Measurements from ENCODE around the gene NUB1.

Gene NUB1

GRCh38 chr7:151346470-151346769, 4.8 kb downstream of the NUB1 start:
- DNase-seq (ENCODE audit: low read depth): no peak

GRCh38 chr7:151347200-151347599, 5.6 kb downstream of the NUB1 start:
- DNase-seq (ENCODE audit: low read depth): no peak

DNA sequence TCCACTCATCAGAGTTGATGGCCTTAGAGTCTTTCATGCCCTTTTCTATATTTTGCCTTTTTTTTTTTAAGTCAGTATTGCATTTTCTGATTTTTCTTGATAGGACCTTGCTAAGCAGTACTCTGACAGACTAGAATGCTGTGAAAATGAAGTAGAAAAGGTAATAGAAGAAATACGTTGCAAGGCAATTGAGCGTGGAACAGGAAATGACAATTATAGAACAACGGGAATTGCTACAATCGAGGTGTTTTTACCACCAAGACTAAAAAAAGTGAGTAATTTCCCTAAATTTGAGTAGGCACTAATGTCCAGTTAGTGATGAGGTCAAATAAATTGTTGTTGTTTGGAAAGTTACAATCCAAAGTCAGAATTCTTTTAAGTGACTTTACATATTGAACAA, 7.4 kb downstream of the NUB1 start:
- no peak for DNase-seq (ENCODE audit: low read depth)

DNA sequence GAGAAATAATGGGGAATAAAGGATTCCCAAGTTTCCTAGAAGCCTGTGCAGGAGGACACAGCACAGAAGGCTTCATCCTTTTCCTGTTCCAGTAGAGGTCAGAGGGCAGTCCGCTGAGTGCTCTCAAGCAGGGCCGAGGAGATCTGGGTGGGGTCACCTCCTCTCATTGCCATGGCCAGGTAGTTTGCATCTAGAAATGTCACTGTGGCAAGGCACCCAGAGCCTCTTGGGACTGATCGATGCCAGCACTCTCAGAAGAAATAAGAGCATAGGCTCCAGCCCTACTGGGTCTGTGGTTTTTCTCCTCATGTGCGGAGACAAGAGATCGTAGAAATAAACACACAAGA, 7.9 kb downstream of the NUB1 start:
- DNase-seq (ENCODE audit: low read depth): no peak

- peak; percentile 50 for DNase-seq (ENCODE audit: low read depth)
Measured at GRCh38 chr7:151351027-151351426, 9.4 kb downstream of the NUB1 start.

GRCh38 chr7:151351967-151352366, 10.4 kb downstream of the NUB1 start:
- peak; percentile 15 for DNase-seq (ENCODE audit: low read depth)

DNA sequence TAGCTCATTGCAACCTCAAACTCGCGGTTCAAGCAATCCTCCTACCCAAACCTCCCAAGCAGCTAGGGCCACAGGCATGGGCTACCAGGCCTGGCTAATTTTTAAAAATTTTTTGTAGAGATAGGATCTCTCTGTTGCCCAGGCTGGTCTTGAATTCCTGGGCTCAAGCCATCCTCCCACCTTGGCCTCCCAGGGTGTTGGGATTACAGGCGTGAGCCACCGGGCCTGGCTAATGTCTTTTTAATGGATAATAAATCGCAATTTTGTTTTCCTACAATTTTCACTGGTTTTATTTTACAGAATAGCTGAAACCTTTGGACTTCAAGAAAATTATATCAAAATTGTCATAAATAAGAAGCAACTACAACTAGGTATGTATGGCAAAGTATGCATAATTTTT, 10.9 kb downstream of the NUB1 start:
- no peak for DNase-seq (ENCODE audit: low read depth)

DNA sequence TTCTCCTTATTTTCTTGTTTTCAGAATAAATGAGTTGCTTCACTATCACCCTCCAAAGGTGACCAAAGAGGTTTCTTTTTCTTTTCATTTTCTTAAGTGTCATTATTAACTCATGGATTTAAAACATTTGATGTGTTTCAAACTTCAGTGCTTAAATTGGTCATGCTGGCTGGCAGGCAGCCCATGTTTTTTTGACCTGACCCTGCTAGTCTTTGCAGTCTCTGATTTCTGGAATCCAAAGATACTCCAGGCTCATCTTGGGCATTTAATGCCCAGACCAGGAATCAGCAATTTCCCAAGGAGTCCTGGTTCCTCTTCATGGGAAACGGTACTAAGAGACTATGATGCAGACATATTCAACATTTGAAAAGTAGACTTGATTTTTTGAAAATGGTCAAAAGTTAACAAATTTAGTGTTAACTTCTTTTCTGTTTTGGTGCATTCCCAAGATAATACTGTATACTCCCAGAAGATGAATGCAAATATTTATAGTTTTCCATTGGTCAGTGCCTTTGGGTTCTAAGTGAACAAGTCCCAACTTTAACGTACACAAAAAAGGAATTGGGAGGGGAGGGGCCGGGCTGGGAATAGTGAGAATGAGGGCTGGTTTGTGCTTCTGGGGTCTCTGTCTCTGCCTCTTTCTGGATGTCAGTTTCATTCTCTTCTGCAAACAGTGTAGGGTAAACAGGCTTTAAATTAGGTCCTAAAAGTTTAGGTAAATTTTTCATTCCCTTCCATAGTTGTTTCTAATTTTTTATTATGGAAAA, 19.8 kb downstream of the NUB1 start:
- no peak for DNase-seq (ENCODE audit: low read depth)

DNA sequence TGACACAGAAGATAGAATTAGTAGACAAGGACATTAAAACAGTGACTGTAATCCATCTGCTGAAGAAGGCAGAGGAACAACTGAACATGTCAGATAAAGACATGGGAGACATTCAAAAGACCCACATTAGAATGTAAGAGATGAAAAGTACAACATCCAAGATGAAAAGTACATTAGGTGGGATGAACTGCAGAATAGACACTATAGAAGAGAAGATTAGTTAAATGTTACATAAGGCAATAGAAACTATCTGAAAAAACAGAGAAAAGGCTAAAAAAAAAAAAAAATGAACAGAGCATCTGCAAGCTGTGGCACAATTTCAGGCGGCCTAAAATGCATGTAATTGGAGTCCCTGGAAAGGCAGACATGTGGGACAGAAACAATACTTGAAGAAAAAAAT, 21.6 kb downstream of the NUB1 start:
- no peak for DNase-seq (ENCODE audit: low read depth)

GRCh38 chr7:151366166-151366879, 24.7 kb downstream of the NUB1 start:
- DNase-seq (ENCODE audit: low read depth): no peak

DNA sequence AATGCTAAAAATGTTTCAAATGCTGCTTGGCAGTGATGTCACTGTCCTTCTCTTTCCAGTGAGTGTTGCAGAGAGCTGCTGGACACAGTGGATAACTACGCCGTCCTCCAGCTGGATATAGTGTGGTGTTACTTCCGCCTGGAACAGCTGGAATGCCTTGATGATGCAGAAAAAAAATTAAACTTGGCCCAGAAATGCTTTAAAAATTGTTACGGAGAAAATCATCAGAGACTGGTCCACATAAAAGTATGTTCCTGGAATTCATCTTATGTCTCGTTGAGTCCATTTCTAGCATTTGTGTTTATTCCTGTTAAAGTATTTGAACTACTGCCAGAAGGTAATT, 25.2 kb downstream of the NUB1 start:
- no peak for DNase-seq (ENCODE audit: low read depth)

DNA sequence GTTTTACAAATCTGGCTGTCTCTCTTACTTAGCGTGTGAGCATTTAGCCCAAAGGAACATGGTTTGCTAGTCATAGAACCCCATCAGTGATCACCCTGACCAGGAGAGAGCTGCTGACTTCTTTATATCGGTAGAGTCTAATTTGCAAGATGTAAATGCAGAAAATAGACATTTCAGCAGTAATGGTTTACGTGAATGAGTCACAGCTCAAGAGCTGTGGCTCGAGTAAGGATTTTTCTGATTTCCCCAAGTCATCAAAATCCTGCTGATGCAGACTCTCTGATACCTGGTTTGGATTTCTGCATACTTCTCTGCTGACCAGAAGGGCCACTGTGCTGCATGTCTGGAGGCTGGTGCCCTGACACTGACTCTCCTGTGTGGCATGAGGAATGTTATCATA, 25.7 kb downstream of the NUB1 start:
- DNase-seq (ENCODE audit: low read depth): no peak

DNA sequence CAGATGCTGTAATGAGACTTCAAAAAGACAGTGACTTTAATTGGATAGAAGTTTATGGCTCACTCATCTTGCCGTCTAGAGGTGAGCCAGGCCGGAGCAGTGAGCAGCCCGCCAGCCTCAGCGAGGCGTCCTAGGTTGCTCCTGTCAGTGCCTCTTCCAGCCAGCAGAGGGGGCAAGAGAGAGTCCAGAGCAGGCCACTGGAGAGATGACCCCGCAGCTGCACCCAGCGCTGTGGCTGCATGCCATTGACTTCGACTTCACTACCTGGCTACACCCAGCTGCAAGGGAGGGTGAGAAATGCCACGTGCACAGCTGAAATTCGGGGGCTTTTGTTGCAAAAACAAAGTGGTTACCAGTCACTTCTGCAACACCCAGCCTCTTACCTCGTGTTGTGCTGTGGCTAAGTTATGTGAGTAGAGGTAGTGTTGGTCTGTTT, 26.5 kb downstream of the NUB1 start:
- DNase-seq (ENCODE audit: low read depth): peak; percentile 67

- DNase-seq (ENCODE audit: low read depth): no peak
Measured at GRCh38 chr7:151371266-151371665, 29.7 kb downstream of the NUB1 start.

DNA sequence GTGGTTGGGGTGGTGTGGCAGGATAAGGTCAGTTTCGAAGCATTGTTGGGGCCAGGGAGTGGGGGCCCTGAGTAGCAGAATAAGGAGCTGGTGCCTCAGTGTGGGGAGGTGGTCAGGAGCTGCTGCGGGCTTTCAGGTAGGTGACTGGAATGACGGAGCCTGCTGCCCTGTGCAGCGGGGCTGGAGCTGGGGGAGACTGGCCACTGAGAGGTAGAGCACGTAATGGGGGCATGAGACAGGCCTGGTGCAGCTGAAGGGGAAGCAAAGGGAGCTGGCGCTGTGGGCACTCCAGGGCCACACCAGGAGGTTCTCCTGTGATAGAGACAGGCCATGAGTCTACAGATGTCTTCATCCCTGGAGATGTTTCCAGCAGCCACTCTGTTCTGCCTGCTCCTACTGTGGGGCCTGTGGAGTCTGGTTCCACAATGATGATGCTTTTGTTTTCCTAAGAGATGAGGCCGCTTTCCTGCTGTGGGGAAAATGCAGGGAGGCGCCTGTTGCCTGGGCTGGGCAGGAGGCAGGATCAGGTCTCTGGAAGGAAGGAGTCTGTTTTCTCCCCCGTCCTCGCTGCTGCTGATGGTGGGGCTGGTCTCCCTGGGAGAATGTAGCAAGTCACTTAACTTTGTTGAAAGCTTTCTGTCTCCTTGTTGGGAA, 31.1 kb downstream of the NUB1 start:
- DNase-seq (ENCODE audit: low read depth): no peak

- no peak for DNase-seq (ENCODE audit: low read depth)
Measured at GRCh38 chr7:151373599-151373998, 32.0 kb downstream of the NUB1 start.

DNA sequence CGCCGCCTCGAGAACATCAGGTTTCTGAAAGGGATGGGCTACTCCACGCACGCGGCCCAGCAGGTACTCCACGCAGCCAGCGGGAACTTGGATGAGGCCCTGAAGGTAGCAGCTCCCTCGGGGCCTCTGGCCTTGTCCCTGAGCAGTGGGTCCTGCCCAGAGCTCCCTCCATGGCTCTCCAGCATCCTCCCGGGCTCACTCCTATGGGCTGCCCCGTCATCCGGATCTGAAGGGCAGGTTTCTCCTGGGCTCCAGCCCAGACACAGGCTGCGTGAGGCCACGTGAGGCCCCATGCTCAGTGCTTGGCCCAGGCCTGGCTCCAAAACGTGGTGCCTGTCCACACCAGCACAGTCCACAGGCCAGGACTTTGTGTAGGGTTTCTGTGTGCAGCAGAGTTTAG, 32.5 kb downstream of the NUB1 start:
- no peak for DNase-seq (ENCODE audit: low read depth)

DNA sequence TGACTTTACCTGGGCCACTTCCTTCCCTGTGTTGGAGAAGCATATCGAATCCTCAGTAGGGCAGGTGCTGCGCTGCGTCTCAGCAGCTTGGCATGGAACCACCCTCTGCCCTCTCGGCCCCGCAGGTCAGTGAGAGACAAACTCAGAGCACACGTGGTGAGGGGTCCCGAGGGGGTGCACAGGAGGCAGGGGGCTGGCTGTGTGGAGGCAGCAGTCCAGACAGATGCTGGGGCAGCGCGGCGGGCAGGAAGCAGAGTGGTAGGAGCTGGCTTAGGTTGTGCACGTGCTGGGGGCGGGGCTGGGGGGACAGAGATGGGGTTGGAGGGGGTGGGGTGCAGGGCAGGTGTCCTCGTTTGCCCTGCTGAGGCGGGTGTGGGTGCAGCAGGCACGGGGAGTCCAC, 33.1 kb downstream of the NUB1 start:
- DNase-seq (ENCODE audit: low read depth): no peak

DNA sequence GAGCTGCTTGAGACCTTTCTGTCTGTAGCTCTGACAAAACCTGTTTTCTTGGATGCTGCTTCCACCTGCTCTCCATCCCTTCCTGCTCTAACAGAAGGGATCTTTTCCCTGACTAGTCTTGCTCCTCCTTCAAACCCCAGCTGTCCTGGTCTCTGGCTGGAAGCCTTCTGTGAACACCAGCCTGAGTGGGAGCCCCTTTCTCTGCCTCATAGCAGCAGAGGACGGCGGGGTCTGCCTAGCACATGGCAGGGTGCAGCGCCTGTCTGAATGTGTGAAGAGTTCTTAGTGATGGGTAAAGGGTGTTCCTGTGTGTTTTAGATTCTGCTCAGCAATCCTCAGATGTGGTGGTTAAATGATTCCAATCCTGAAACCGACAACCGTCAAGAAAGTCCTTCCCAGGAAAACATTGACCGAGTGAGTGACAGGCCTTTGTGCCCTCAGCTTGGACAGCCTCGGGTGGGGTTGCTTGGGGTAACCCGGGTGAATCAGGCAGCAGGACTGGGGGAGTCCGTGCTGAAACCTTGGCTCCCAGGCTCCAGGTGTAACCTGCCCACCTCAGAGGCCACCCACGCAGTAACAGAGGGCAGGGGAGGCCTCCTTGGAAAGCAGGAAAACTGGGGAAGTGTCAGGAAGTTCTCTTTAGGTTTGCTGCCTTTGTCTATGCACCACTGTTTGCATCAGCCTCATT, 34.1 kb downstream of the NUB1 start:
- no peak for DNase-seq (ENCODE audit: low read depth)

- DNase-seq (ENCODE audit: low read depth): no peak
Measured at GRCh38 chr7:151376218-151376902, 34.7 kb downstream of the NUB1 start.

DNA sequence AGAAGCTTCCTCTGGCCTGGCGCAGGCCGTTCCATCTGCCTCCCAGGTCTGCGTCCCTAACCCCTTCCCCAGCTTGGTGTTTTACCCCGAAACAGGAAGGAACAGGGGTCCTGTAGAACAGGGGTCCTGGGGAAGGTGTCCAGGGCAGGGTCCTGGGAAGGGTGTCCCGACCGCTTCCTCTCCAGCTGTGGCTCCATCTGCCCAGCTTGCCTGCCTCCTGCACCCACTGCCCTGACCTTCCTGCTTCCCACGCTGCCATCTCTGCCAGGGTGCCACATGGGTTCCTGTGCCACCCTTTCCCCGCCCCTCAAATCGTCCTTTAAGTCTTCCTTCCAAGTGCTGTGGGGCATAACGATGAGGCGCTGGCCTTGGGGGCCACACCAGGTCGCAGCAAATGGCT, 35.8 kb downstream of the NUB1 start:
- DNase-seq (ENCODE audit: low read depth): no peak

DNA sequence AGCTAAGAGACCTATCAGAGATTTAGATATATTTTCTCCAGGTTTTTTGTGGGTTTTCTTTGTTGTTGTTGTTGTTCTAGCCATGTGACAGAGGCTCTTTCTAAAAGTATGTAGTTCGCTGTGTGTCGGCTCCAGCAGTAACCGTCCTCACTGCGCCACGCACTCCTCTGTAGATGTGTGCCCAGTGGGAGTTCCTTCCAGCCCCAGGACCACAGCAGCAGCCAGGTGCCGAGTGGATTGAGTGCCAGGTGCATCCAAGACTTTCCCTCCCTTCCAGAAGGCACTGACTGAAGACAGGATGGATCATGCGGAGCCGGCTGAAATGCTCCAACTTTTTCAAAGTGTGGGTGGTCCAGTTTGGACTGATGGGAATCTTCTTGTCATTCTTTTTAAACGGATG, 36.4 kb downstream of the NUB1 start:
- no peak for DNase-seq (ENCODE audit: low read depth)

Data from activated T-cell treated with anti-CD3 and anti-CD28 coated beads for 48 hours (primary cell).